HG02678 (cell line): Measurements from ENCODE around the gene R3HDM2.
"Not testable (repeated sequence)": the region's sequence is repeated elsewhere in the genome, so short reads cannot be mapped to it uniquely, and the experiment has no call there.

Experiments used
- ATAC-seq: cut with Tn5 transposase; IDR thresholded peaks from one replicate; pipeline ENCODE4 v1.9.1; 2021; ENCODE audit warnings: mild to moderate bottlenecking, moderate library complexity; ENCODE audit not compliant: unreplicated experiment

The R3HDM2 gene

GRCh38 chr12:57429473-57430111, 1.3 kb downstream of the R3HDM2 start:
- ATAC-seq, result no peak

GRCh38 chr12:57428965-57429364, 1.9 kb downstream of the R3HDM2 start:
- ATAC-seq, result no peak

GRCh38 chr12:57426948-57427347, 3.9 kb downstream of the R3HDM2 start:
- ATAC-seq, result not testable (repeated sequence)

GRCh38 chr12:57420482-57420881, 10.4 kb downstream of the R3HDM2 start:
- ATAC-seq, result no peak

GRCh38 chr12:57419495-57419894, 11.3 kb downstream of the R3HDM2 start:
- ATAC-seq, result no peak

- no peak for ATAC-seq
These were observed 12.6 kb downstream of the R3HDM2 start for GRCh38 chr12:57418255-57418654.

- no peak for ATAC-seq
These were observed 14.5 kb downstream of the R3HDM2 start for GRCh38 chr12:57416039-57416996.

GRCh38 chr12:57415088-57415487, 15.8 kb downstream of the R3HDM2 start:
- ATAC-seq, result no peak

GRCh38 chr12:57414160-57414559, 16.7 kb downstream of the R3HDM2 start:
- not testable (repeated sequence) for ATAC-seq

- ATAC-seq, result no peak
These were observed 20.3 kb downstream of the R3HDM2 start for GRCh38 chr12:57410534-57410933.

GRCh38 chr12:57404966-57405640, 25.7 kb downstream of the R3HDM2 start:
- ATAC-seq, result no peak

GRCh38 chr12:57402156-57402555, 28.7 kb downstream of the R3HDM2 start:
- not testable (repeated sequence) for ATAC-seq

- ATAC-seq, result no peak
These were observed 29.7 kb downstream of the R3HDM2 start for GRCh38 chr12:57401165-57401564.

GRCh38 chr12:57399718-57400463, 31.0 kb downstream of the R3HDM2 start:
- not testable (repeated sequence) for ATAC-seq

GRCh38 chr12:57397441-57397840, 33.4 kb downstream of the R3HDM2 start:
- ATAC-seq, result no peak

- no peak for ATAC-seq
These were observed 35.7 kb downstream of the R3HDM2 start for GRCh38 chr12:57395121-57395520.

GRCh38 chr12:57390174-57390573, 40.7 kb downstream of the R3HDM2 start:
- ATAC-seq, result no peak

GRCh38 chr12:57389033-57389432, 41.8 kb downstream of the R3HDM2 start:
- ATAC-seq, result no peak

GRCh38 chr12:57388425-57388824, 42.4 kb downstream of the R3HDM2 start:
- no peak for ATAC-seq

GRCh38 chr12:57386187-57386720, 44.6 kb downstream of the R3HDM2 start:
- ATAC-seq, result no peak
